ENCODE measurements around the gene CCZ1.
A peak's percentile ranks its signal among the peaks of the same experiment; 100 is the strongest.
"Not testable (repeated sequence)": the region's sequence is repeated elsewhere in the genome, so short reads cannot be mapped to it uniquely, and the experiment has no call there.

CCZ1 gene

GRCh38 chr7:5879591-5879990 lies 18.9 kb upstream of the CCZ1 start:
- H3K27me3 Mint-ChIP-seq; H3K36me3 Mint-ChIP-seq (ENCODE audit: insufficient read depth); ATAC-seq (replicated peaks); H3K4me1 Mint-ChIP-seq (ENCODE audit: low read depth in 2 of 2); DNase-seq; H3K4me3 Mint-ChIP-seq; H3K27ac Mint-ChIP-seq; H3K9me3 Mint-ChIP-seq: not testable (repeated sequence)

- not testable (repeated sequence) for H3K9me3 Mint-ChIP-seq; ATAC-seq (replicated peaks); H3K27me3 Mint-ChIP-seq
Measured at GRCh38 chr7:5880106-5880505, 18.4 kb upstream of the CCZ1 start.

DNA sequence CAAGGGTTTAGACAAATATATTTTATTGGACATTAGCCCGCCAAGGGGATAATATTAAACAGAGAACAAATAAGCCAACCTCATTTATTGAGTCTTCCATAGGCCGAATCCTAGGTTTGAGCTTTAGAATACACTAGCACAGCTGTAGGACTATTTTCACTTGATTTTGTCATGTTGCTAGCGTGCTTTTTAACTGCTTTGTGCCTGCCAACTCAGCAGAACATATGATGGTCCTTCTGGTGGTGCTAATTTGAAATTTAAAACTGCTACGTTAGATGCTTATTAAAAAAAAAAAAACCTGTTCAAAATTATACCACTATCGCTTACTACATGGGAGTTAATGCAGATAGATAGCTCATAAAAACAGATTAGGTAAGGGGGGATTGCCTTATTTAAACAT lies 14.1 kb upstream of the CCZ1 start:
- ATAC-seq (replicated peaks), result not testable (repeated sequence)

More at GRCh38 chr7:5880106-5880505, 18.4 kb upstream of the CCZ1 start:
- H3K27ac Mint-ChIP-seq; H3K4me3 Mint-ChIP-seq; DNase-seq; H3K36me3 Mint-ChIP-seq (ENCODE audit: insufficient read depth); H3K4me1 Mint-ChIP-seq (ENCODE audit: low read depth in 2 of 2): not testable (repeated sequence)

GRCh38 chr7:5888021-5888420 lies 10.5 kb upstream of the CCZ1 start:
- not testable (repeated sequence) for H3K4me3 Mint-ChIP-seq; H3K36me3 Mint-ChIP-seq (ENCODE audit: insufficient read depth); H3K4me1 Mint-ChIP-seq (ENCODE audit: low read depth in 2 of 2); H3K27me3 Mint-ChIP-seq; H3K9me3 Mint-ChIP-seq; H3K27ac Mint-ChIP-seq; ATAC-seq (replicated peaks); DNase-seq

More for the DNA sequence above, 14.1 kb upstream of the CCZ1 start:
- DNase-seq; H3K4me1 Mint-ChIP-seq (ENCODE audit: low read depth in 2 of 2); H3K36me3 Mint-ChIP-seq (ENCODE audit: insufficient read depth); H3K27ac Mint-ChIP-seq; H3K9me3 Mint-ChIP-seq; H3K27me3 Mint-ChIP-seq; H3K4me3 Mint-ChIP-seq: not testable (repeated sequence)

DNA sequence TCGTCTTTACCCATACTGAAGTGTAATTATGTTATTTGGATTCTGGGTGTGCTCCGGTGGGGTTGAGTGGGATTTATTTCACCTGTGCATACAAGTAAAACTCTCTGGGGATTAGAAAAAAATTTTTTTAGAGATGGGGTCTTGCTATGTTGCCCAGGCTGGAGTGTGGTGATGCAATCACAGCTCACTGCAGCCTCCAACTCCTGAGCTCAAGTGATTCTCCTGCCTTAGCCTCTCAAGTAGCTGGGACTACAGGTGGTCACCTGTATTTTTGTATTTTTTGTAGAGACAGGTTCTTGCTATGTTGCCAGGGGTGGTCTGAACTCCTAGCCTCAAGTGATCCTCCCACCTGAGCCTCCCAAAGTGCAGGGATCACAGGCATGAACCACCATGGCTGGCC lies 8.3 kb upstream of the CCZ1 start:
- H3K27me3 Mint-ChIP-seq; ATAC-seq (replicated peaks); H3K4me1 Mint-ChIP-seq (ENCODE audit: low read depth in 2 of 2); H3K4me3 Mint-ChIP-seq; H3K9me3 Mint-ChIP-seq; DNase-seq; H3K27ac Mint-ChIP-seq; H3K36me3 Mint-ChIP-seq (ENCODE audit: insufficient read depth): not testable (repeated sequence)

- Mint-ChIP-seq H3K4me1 (ENCODE audit: low read depth in 2 of 2) (no peaks in the 10 kb centered on the region), H3K4me3 (no peak overlapping the region), H3K27me3 (no peaks in the 10 kb centered on the region), H3K36me3 (ENCODE audit: insufficient read depth) (peaks cover 4% of the 10 kb centered on the region), H3K9me3 (no peaks in the 10 kb centered on the region), H3K27ac (no peak overlapping the region)
- DNase-seq, result no peak
- no peak for ATAC-seq (replicated peaks)
Measured at GRCh38 chr7:5892498-5892897, 6.0 kb upstream of the CCZ1 start.

DNA sequence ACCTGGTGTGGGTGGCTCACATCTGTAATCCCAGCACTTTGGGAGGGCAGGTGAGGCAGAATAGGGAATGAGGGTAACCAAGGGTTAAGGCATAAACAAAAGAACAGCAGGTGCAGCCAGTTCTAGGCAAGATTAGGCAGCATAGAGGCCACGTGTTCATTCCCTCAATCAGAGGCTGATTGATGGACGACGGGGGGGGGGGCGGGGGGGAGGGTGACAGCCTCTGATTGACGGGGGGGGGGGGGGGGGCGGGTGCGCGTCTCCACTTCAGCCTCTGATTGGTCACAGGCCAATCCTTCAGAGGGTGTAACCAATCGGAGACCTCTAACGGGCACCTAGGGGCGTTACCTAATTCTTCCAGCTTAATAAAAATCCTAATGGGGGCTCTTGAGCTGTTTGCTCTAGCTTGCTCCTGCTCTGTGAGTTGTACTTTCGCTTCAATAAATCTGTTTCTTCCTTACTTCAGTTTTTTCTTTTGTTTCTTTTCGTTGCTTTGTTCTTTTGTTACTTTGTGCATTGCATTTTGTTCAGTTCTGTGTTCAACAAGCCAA lies 1.1 kb upstream of the CCZ1 start:
- not testable (repeated sequence) for H3K4me1 Mint-ChIP-seq (ENCODE audit: low read depth in 2 of 2); H3K27me3 Mint-ChIP-seq; ATAC-seq (replicated peaks); H3K9me3 Mint-ChIP-seq; DNase-seq
- peak overlapping the region; percentile 55 to 75 for H3K4me3 Mint-ChIP-seq
- peaks cover 13% of the 10 kb centered on the region for H3K36me3 Mint-ChIP-seq (ENCODE audit: insufficient read depth)
- H3K27ac Mint-ChIP-seq, result peak overlapping the region in 1 of 2 donors; percentile 75

- DNase-seq; H3K4me1 Mint-ChIP-seq (ENCODE audit: low read depth in 2 of 2); H3K4me3 Mint-ChIP-seq; H3K9me3 Mint-ChIP-seq; ATAC-seq (replicated peaks); H3K27me3 Mint-ChIP-seq; H3K27ac Mint-ChIP-seq: not testable (repeated sequence)
- peaks cover 49% of the 10 kb centered on the region for H3K36me3 Mint-ChIP-seq (ENCODE audit: insufficient read depth)
Measured at GRCh38 chr7:5903002-5903401, 4.5 kb downstream of the CCZ1 start.

DNA sequence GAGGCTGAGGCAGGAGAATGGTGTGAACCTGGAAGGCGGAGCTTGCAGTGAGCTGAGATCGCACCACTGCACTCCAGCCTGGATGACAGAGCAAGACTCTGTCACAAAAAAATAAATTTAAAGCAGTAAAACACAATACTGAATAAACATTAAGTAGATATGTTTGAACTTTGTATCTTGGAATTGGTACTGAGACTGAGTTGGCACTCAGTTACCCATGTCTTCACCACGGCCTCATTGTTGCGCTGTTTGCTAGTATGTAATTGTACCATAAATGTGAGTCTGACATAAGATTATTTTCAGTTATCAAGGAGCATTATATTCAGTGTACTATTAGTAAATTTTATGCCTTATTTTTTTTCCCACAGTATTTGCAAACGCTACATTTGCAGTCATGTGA lies 6.2 kb downstream of the CCZ1 start:
- H3K36me3 Mint-ChIP-seq (ENCODE audit: insufficient read depth), result peaks cover 50% of the 10 kb centered on the region
- not testable (repeated sequence) for H3K27me3 Mint-ChIP-seq; ATAC-seq (replicated peaks); H3K27ac Mint-ChIP-seq; H3K9me3 Mint-ChIP-seq; H3K4me1 Mint-ChIP-seq (ENCODE audit: low read depth in 2 of 2); DNase-seq; H3K4me3 Mint-ChIP-seq

DNA sequence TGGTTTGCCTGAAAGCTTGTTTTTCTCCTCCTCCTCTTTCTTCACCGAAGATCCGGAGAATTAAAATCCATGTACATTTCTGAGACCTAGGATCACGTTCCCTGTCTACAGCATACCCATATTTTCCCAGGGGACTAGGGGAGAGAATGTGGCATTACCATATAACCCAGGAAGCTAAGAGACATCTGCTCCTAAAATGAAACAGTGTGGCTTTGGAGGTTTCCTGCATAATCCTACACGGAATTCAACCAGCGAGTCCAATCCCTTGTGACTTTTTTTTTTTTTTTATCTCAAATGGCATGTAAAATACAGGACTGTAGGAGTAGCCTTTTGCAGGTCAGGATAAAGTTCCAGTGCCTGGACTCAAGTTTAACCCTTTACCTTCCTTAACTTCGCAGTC lies 10.3 kb downstream of the CCZ1 start:
- not testable (repeated sequence) for H3K27me3 Mint-ChIP-seq

DNA sequence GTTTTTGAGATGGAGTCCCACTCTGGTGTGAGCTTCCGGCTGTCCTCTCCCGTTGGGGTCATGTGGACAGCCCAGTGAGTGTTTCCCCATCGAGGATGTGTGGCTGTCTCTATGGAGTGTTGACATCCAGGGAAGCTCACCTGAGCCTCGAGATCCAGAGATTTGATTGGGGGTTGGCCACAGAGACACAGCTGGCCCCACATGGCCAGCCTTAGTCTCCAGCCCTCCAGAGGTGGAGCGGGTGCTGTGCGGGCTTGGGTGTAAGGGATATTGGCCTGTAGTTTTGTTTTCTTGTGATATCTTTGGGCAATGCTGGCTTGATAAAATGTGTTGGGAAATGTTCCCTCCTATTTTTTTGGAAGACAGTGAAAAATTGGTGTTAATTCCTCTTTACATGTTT lies 18.0 kb downstream of the CCZ1 start:
- not testable (repeated sequence) for ATAC-seq (replicated peaks); H3K27ac Mint-ChIP-seq; DNase-seq; H3K4me1 Mint-ChIP-seq (ENCODE audit: low read depth in 2 of 2); H3K4me3 Mint-ChIP-seq; H3K9me3 Mint-ChIP-seq; H3K27me3 Mint-ChIP-seq
- peaks cover 12% of the 10 kb centered on the region for H3K36me3 Mint-ChIP-seq (ENCODE audit: insufficient read depth)

More for the DNA sequence above, 10.3 kb downstream of the CCZ1 start:
- not testable (repeated sequence) for H3K4me1 Mint-ChIP-seq (ENCODE audit: low read depth in 2 of 2); ATAC-seq (replicated peaks); DNase-seq; H3K9me3 Mint-ChIP-seq; H3K27ac Mint-ChIP-seq; H3K4me3 Mint-ChIP-seq
- peaks cover 51% of the 10 kb centered on the region for H3K36me3 Mint-ChIP-seq (ENCODE audit: insufficient read depth)

GRCh38 chr7:5924180-5924579 lies 25.6 kb downstream of the CCZ1 start:
- not testable (repeated sequence) for H3K4me3 Mint-ChIP-seq; H3K9me3 Mint-ChIP-seq; DNase-seq; ATAC-seq (replicated peaks); H3K27ac Mint-ChIP-seq; H3K4me1 Mint-ChIP-seq (ENCODE audit: low read depth in 2 of 2); H3K27me3 Mint-ChIP-seq
- peaks cover 16% of the 10 kb centered on the region for H3K36me3 Mint-ChIP-seq (ENCODE audit: insufficient read depth)

- peaks cover 16% of the 10 kb centered on the region for H3K36me3 Mint-ChIP-seq (ENCODE audit: insufficient read depth)
- not testable (repeated sequence) for H3K4me3 Mint-ChIP-seq; H3K27me3 Mint-ChIP-seq; H3K9me3 Mint-ChIP-seq; ATAC-seq (replicated peaks); DNase-seq; H3K27ac Mint-ChIP-seq; H3K4me1 Mint-ChIP-seq (ENCODE audit: low read depth in 2 of 2)
Measured at GRCh38 chr7:5924630-5925029, 26.1 kb downstream of the CCZ1 start.

GRCh38 chr7:5926263-5926870 lies 27.8 kb downstream of the CCZ1 start:
- not testable (repeated sequence) for H3K27me3 Mint-ChIP-seq; H3K4me3 Mint-ChIP-seq; H3K9me3 Mint-ChIP-seq; H3K36me3 Mint-ChIP-seq (ENCODE audit: insufficient read depth); DNase-seq; H3K27ac Mint-ChIP-seq; ATAC-seq (replicated peaks); H3K4me1 Mint-ChIP-seq (ENCODE audit: low read depth in 2 of 2)
